ENCODE measurements around the gene TMEM81.

GRCh38 chr1:205060746-205061145, 23.5 kb downstream of the TMEM81 start:
- TF ChIP-seq CREB1 (IDR thresholded peaks at IDR 0.05) = no peak
- TF ChIP-seq, protein P1, sequence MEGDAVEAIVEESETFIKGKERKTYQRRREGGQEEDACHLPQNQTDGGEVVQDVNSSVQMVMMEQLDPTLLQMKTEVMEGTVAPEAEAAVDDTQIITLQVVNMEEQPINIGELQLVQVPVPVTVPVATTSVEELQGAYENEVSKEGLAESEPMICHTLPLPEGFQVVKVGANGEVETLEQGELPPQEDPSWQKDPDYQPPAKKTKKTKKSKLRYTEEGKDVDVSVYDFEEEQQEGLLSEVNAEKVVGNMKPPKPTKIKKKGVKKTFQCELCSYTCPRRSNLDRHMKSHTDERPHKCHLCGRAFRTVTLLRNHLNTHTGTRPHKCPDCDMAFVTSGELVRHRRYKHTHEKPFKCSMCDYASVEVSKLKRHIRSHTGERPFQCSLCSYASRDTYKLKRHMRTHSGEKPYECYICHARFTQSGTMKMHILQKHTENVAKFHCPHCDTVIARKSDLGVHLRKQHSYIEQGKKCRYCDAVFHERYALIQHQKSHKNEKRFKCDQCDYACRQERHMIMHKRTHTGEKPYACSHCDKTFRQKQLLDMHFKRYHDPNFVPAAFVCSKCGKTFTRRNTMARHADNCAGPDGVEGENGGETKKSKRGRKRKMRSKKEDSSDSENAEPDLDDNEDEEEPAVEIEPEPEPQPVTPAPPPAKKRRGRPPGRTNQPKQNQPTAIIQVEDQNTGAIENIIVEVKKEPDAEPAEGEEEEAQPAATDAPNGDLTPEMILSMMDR (IDR thresholded peaks at IDR 0.05; ENCODE audit: control extremely low read depth in 1 of 3, insufficient read depth in 1 of 3, low read depth in 1 of 3, low read length in 3 of 3) = no peak
- no peak for TF ChIP-seq RAD21 (IDR thresholded peaks at IDR 0.05 in 1 of 2, conservative IDR thresholded peaks at IDR 0.05 in 1 of 2; ENCODE audit: low read depth in 2 of 2, low read length in 2 of 2)
- TF ChIP-seq, protein P2, sequence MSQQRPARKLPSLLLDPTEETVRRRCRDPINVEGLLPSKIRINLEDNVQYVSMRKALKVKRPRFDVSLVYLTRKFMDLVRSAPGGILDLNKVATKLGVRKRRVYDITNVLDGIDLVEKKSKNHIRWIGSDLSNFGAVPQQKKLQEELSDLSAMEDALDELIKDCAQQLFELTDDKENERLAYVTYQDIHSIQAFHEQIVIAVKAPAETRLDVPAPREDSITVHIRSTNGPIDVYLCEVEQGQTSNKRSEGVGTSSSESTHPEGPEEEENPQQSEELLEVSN (IDR thresholded peaks at IDR 0.05) = no peak
- TF ChIP-seq, protein P3, sequence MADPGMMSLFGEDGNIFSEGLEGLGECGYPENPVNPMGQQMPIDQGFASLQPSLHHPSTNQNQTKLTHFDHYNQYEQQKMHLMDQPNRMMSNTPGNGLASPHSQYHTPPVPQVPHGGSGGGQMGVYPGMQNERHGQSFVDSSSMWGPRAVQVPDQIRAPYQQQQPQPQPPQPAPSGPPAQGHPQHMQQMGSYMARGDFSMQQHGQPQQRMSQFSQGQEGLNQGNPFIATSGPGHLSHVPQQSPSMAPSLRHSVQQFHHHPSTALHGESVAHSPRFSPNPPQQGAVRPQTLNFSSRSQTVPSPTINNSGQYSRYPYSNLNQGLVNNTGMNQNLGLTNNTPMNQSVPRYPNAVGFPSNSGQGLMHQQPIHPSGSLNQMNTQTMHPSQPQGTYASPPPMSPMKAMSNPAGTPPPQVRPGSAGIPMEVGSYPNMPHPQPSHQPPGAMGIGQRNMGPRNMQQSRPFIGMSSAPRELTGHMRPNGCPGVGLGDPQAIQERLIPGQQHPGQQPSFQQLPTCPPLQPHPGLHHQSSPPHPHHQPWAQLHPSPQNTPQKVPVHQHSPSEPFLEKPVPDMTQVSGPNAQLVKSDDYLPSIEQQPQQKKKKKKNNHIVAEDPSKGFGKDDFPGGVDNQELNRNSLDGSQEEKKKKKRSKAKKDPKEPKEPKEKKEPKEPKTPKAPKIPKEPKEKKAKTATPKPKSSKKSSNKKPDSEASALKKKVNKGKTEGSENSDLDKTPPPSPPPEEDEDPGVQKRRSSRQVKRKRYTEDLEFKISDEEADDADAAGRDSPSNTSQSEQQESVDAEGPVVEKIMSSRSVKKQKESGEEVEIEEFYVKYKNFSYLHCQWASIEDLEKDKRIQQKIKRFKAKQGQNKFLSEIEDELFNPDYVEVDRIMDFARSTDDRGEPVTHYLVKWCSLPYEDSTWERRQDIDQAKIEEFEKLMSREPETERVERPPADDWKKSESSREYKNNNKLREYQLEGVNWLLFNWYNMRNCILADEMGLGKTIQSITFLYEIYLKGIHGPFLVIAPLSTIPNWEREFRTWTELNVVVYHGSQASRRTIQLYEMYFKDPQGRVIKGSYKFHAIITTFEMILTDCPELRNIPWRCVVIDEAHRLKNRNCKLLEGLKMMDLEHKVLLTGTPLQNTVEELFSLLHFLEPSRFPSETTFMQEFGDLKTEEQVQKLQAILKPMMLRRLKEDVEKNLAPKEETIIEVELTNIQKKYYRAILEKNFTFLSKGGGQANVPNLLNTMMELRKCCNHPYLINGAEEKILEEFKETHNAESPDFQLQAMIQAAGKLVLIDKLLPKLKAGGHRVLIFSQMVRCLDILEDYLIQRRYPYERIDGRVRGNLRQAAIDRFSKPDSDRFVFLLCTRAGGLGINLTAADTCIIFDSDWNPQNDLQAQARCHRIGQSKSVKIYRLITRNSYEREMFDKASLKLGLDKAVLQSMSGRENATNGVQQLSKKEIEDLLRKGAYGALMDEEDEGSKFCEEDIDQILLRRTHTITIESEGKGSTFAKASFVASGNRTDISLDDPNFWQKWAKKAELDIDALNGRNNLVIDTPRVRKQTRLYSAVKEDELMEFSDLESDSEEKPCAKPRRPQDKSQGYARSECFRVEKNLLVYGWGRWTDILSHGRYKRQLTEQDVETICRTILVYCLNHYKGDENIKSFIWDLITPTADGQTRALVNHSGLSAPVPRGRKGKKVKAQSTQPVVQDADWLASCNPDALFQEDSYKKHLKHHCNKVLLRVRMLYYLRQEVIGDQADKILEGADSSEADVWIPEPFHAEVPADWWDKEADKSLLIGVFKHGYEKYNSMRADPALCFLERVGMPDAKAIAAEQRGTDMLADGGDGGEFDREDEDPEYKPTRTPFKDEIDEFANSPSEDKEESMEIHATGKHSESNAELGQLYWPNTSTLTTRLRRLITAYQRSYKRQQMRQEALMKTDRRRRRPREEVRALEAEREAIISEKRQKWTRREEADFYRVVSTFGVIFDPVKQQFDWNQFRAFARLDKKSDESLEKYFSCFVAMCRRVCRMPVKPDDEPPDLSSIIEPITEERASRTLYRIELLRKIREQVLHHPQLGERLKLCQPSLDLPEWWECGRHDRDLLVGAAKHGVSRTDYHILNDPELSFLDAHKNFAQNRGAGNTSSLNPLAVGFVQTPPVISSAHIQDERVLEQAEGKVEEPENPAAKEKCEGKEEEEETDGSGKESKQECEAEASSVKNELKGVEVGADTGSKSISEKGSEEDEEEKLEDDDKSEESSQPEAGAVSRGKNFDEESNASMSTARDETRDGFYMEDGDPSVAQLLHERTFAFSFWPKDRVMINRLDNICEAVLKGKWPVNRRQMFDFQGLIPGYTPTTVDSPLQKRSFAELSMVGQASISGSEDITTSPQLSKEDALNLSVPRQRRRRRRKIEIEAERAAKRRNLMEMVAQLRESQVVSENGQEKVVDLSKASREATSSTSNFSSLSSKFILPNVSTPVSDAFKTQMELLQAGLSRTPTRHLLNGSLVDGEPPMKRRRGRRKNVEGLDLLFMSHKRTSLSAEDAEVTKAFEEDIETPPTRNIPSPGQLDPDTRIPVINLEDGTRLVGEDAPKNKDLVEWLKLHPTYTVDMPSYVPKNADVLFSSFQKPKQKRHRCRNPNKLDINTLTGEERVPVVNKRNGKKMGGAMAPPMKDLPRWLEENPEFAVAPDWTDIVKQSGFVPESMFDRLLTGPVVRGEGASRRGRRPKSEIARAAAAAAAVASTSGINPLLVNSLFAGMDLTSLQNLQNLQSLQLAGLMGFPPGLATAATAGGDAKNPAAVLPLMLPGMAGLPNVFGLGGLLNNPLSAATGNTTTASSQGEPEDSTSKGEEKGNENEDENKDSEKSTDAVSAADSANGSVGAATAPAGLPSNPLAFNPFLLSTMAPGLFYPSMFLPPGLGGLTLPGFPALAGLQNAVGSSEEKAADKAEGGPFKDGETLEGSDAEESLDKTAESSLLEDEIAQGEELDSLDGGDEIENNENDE (IDR thresholded peaks at IDR 0.05; ENCODE audit: insufficient replicate concordance, low read length) = no peak
- no peak for TF ChIP-seq EZH2 (IDR thresholded peaks at IDR 0.05; ENCODE audit: low read depth, low read length, severe bottlenecking)
- TF ChIP-seq POLR2AphosphoS5 (IDR thresholded peaks at IDR 0.05; ENCODE audit: low read depth, low read length) = no peak
- no peak for TF ChIP-seq POLR2A (IDR thresholded peaks at IDR 0.05; ENCODE audit: control extremely low read depth in 1 of 2, low read depth in 2 of 2, low read length in 2 of 2)
- TF ChIP-seq EP300 (IDR thresholded peaks at IDR 0.05; ENCODE audit: borderline replicate concordance in 1 of 2, low read depth in 2 of 2, low read length in 2 of 2) = no peak
- TF ChIP-seq ATF2 (IDR thresholded peaks at IDR 0.05; ENCODE audit: low read length) = no peak
- no peak for TF ChIP-seq TEAD4 (IDR thresholded peaks at IDR 0.05; ENCODE audit: low read depth, low read length)
- TF ChIP-seq ZNF274 (IDR thresholded peaks at IDR 0.05; ENCODE audit: borderline replicate concordance, extremely low read depth, low read length) = no peak
- TF ChIP-seq FOSL1 (IDR thresholded peaks at IDR 0.05; ENCODE audit: insufficient read depth, low read depth, low read length) = no peak
